LNCAP (cell line): ENCODE measurements around the gene MELTF.

Experiments
- TF ChIP-seq, protein P1 (sequence below): fragments of 450-650 bp; IDR thresholded peaks from 2 replicates; pipeline ENCODE4 v1.5.1; 2017; ENCODE audit warnings: mild to moderate bottlenecking

The MELTF gene

DNA sequence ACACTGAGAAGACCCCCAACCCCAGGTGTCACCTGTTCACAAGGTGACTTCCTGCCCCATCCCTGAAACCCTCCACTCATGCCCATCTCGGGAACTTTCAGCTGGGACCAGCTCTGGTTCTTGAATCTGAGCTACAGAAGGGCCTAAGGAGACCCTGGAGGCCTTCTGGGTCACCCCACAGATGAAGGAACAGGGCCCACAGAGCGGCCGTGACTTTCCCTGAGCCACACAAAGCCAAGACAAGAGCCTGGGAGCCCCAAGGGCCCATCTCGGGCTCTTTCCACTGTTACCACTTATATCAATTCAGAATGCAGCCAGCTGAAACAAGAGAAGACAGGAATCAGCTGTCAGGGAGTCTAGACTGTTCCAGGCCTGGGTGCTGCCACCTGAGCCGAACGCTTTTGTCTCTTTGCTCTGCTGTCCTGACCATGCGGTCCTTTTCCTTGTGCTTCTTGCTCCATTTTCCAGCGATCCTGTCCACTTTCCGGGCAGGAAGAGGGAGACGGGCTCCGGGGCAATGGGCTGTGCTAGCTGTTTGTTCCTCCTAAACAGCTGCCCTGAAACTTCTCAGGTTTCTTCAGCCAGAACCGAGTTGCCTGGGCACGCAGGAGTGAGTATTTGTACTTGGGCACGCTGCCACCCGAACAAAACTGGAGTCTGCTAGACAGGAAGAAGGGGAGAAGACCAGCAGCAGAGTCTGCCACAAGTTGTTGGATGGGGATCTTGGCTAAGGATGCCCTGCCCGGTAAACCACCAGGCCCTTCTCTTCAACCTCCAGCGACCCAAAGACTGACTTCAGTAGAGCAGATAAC is 33.0 kb downstream of the MELTF start:
- TF ChIP-seq, protein P1, sequence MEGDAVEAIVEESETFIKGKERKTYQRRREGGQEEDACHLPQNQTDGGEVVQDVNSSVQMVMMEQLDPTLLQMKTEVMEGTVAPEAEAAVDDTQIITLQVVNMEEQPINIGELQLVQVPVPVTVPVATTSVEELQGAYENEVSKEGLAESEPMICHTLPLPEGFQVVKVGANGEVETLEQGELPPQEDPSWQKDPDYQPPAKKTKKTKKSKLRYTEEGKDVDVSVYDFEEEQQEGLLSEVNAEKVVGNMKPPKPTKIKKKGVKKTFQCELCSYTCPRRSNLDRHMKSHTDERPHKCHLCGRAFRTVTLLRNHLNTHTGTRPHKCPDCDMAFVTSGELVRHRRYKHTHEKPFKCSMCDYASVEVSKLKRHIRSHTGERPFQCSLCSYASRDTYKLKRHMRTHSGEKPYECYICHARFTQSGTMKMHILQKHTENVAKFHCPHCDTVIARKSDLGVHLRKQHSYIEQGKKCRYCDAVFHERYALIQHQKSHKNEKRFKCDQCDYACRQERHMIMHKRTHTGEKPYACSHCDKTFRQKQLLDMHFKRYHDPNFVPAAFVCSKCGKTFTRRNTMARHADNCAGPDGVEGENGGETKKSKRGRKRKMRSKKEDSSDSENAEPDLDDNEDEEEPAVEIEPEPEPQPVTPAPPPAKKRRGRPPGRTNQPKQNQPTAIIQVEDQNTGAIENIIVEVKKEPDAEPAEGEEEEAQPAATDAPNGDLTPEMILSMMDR = no peak

DNA sequence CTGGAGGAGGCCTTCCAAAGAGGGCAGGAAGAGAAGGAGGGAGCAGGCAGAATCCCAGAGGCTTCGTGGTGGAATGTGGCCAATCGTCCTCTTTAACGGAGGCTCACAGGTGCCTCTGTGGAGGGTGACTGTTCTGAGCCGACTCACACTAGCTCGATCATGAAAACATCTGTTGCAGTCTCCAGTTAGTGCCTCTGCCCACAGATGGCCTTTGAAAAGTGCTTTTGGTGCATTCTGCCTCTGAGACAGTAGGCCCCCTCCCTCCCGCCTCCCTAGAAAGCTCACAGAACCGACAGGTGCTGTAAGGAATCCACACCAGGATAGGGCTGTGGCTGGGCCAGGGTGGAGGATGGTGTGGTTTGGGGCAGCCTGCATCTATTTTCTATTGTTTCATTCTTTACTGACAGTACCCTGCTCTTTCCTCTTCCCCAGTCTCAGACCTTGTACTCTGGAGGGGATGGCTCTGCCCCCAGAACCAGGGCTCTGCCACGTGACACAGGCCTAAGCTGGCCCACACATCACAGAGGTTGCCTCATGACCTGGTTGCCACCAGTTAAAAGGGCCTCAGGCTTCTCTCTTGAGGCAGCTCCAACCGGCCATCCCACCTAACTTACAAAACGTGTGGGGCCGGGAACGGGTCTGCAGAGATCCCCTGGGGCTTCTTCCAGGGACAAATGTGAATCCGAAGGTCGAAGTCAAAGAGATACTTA is 33.8 kb downstream of the MELTF start:
- TF ChIP-seq, protein P1 = no peak

DNA sequence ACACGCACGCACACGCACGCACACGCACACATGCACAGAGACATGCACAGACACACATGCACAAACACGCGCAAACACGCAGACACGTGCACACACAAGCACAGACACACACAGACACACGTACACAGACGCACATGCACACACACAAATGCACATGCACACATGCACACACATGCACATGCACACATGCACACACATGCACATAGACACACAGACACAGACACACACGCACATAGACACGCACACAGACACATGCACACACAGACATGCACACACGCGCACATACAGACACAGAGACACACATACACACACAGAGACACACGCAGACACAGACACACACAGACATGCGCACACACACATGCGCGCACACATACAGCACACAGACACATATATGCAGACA is 34.6 kb downstream of the MELTF start:
- TF ChIP-seq, protein P1 = no peak

DNA sequence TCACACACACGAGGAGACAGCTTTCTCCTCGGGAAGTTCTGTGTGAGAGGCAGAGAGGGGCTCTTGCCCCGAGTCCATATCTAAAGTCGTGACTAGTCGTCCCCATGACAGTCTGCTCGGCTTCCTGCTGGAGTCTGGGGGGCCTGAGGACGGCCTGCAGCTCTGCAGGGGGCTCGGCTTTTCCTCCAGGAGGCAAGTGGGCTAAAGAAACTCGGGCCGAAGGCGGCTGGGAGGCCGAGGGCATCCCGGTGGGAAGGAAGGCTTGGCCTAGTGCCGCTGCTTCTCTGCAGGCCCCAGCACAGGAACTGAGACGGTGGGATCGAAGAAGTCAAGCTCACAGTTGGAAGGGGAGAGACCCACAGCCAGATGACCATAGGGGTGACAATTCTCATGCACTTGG is 35.6 kb downstream of the MELTF start:
- TF ChIP-seq, protein P1 = no peak

DNA sequence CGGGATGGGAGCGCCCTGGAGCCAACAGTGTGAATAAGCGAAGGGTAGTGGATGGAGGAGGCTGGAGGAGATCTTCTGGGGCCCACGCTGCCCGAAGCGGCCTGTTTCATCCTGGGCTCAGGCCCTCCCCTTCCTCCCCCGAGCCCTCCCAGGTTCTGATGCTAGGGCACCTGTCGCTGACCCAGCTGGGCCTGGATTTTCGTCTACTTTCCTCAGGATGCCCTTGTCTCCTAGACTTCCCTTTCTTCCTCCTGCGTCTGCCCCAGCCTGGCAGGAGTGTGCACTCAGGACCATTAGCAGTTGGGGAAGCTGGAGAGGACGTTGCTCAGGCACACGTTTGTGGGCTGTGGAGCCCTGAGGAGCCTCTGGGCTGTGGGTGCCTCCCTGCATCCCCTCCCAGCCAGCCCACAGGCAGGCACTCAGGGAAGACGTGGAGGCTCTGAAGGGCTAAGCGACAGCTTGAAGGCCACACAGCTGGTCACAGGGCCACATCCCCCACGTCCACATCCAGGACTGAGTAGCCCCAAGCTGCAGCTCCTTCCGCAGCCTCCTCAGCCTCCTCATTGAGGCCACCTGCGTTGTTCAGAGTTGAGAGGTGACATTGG is 37.1 kb downstream of the MELTF start:
- TF ChIP-seq, protein P1 = no peak

DNA sequence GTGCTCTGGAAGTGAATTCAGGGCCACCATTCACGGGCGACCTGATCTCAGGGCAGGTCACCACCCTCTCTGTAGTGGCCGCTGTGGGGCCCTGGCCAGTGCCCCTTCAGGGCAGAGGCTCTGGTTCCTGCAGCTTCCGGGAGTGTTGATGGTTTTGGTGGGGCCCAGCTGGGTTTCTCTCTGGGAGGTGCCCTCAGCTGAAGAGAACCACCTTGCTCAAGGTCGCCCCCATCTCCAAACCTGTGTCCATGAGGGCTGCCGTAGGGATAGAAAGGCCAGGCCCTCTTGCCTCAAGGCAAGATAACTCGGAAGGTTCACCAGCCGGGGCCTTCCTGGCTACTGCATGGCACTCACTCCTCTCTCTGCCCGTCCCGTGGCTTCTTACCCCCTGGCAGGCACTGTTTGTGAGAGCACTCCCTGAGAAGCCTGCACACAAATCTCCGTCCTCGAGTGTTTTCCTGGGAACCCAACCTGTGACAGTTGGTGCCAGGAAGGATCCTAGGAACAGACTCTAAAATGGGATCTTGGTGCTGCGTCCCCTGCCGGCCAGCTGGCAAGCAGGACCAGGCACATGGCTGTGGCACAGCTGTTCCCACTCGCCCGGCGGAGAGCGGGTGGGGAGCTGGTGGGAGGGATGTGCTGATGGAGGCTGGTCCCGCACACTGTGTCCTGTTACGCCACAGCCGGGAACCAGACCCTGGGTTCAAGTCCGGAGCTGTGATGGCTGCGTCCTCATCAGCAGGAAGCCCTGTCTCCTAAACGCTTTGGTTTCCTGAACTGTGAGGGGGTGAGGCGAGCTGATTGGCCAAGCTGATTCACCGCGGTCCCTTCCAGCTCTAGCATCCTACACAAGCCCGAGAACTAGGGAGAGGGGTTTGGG is 37.8 kb downstream of the MELTF start:
- TF ChIP-seq, protein P1 = no peak

DNA sequence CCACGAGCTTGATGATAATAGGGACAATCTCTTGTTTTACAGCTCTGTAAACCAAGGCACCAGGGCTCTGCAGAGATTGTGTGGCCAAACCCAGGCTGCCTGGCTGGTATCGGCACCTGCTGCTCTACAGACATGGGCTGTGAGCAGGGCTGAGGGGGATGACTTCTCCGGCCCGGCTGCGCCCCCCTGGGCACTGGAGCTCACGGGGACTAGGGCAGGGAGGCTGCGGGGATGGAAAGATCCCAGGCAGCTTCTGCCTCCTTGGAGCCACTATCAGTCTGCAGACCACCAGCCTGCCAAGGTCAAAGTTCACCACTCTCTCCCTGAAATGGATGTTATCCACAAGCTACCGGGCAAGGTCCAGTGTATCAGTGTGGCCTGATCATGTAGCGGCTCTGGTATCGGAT is 39.0 kb downstream of the MELTF start:
- TF ChIP-seq, protein P1 = no peak
